WTC11 (cell line): ENCODE results near the gene MKS1. TPM values are rescaled to one million over a fixed set of nuclear protein-coding genes. Genes with fewer than 3 reads are reported as not detected.

Experiments
- ATAC-seq: fragments of 200-7000 bp; cut with Tn5 transposase; 2 replicates; pipeline ENCODE4 v1.10.0; 2021; ENCODE audit warnings: mild to moderate bottlenecking, moderate library complexity
- CTCF ChIA-PET: fragments of 300-600 bp; sonication (Branson Sonifier 250); formaldehyde crosslinking; loops from one replicate; lab custom pipeline; 2021; ENCODE audit warnings: antibody characterized with exemption; lab: Charles Lee
- POLR2A ChIA-PET: fragments of 350-600 bp; sonication (Branson Sonifier 250); formaldehyde crosslinking; loops from one replicate; lab custom pipeline; 2021; ENCODE audit warnings: antibody characterized with exemption; lab: Charles Lee
- DNase-seq: peaks from one replicate; pipeline ENCODE4 v3.0.0; 2021; ENCODE audit warnings: low spot score
- H3K27ac Mint-ChIP-seq: 2 replicates; pipeline ENCODE4 v1.8.0; 2021; ENCODE audit warnings: mixed read lengths
- H3K27me3 Mint-ChIP-seq: 2 replicates; pipeline ENCODE4 v1.8.0; 2021; ENCODE audit warnings: low read depth, mild to moderate bottlenecking, moderate library complexity, mixed read lengths
- H3K36me3 Mint-ChIP-seq: 2 replicates; pipeline ENCODE4 v1.8.0; 2021; ENCODE audit warnings: mixed read lengths
- H3K4me1 Mint-ChIP-seq: 2 replicates; pipeline ENCODE4 v1.8.0; 2022; ENCODE audit warnings: mixed read lengths
- H3K4me3 Mint-ChIP-seq: 2 replicates; pipeline ENCODE4 v1.8.0; 2021; ENCODE audit warnings: mild to moderate bottlenecking, moderate library complexity, mixed read lengths
- H3K9me3 Mint-ChIP-seq: 2 replicates; pipeline ENCODE4 v1.8.0; 2021; ENCODE audit warnings: mixed read lengths
- ATF1 ChIP-seq: sonication (generic); formaldehyde crosslinking; IDR thresholded peaks from 2 replicates; pipeline ENCODE4 v1.8.1; 2023; ENCODE audit warnings: mild to moderate bottlenecking, moderate library complexity, missing genetic modification reagents
- ATF2 ChIP-seq: sonication (generic); formaldehyde crosslinking; IDR thresholded peaks from 2 replicates; pipeline ENCODE4 v1.8.1; 2022; ENCODE audit warnings: low read depth, missing genetic modification reagents, borderline replicate concordance
- ATF6 ChIP-seq: sonication (generic); formaldehyde crosslinking; IDR thresholded peaks from 2 replicates; pipeline ENCODE4 v1.8.1; 2023; ENCODE audit warnings: mild to moderate bottlenecking, missing genetic modification reagents
- CDX4 ChIP-seq: fragments of 250-450 bp; sonication (Bioruptor Pico); IDR thresholded peaks from 2 replicates; pipeline ENCODE4 v1.9.0; 2021; ENCODE audit warnings: moderate library complexity, mild to moderate bottlenecking, inconsistent platforms, borderline replicate concordance
- CREB1 ChIP-seq: sonication (generic); formaldehyde crosslinking; IDR thresholded peaks from 2 replicates; pipeline ENCODE4 v1.8.0; 2023; ENCODE audit warnings: mild to moderate bottlenecking, missing genetic modification reagents
- ESRRA ChIP-seq: sonication (generic); formaldehyde crosslinking; IDR thresholded peaks from 2 replicates; pipeline ENCODE4 v1.8.1; 2022; ENCODE audit warnings: mild to moderate bottlenecking, missing genetic modification reagents, borderline replicate concordance
- FOXJ3 ChIP-seq: sonication (generic); formaldehyde crosslinking; IDR thresholded peaks from 2 replicates; pipeline ENCODE4 v1.9.0; 2021; ENCODE audit warnings: missing genetic modification reagents, mild to moderate bottlenecking, borderline replicate concordance
- GRHL2 ChIP-seq: fragments of 250-450 bp; sonication (Bioruptor Pico); IDR thresholded peaks from 2 replicates; pipeline ENCODE4 v1.8.0; 2022; ENCODE audit warnings: mild to moderate bottlenecking, moderate library complexity; ENCODE audit not compliant: insufficient replicate concordance, severe bottlenecking
- GTF2I ChIP-seq: fragments of 250-450 bp; sonication (Bioruptor Pico); conservative IDR thresholded peaks from 2 replicates; pipeline ENCODE4 v1.4.0; 2021; ENCODE audit warnings: mild to moderate bottlenecking
- HMGXB4 ChIP-seq: sonication (generic); formaldehyde crosslinking; IDR thresholded peaks from 2 replicates; pipeline ENCODE4 v1.8.1; 2023; ENCODE audit warnings: mild to moderate bottlenecking, moderate library complexity, missing genetic modification reagents
- IRF2 ChIP-seq: sonication (generic); formaldehyde crosslinking; IDR thresholded peaks from 2 replicates; pipeline ENCODE4 v1.8.0; 2022; ENCODE audit warnings: low read depth, missing genetic modification reagents, borderline replicate concordance
- MLX ChIP-seq: sonication (generic); formaldehyde crosslinking; IDR thresholded peaks from 2 replicates; pipeline ENCODE4 v1.8.1; 2023; ENCODE audit warnings: mild to moderate bottlenecking, missing genetic modification reagents, moderate library complexity
- MYBL2 ChIP-seq: sonication (generic); formaldehyde crosslinking; IDR thresholded peaks from 2 replicates; pipeline ENCODE4 v1.8.1; 2023; ENCODE audit warnings: mild to moderate bottlenecking, moderate library complexity, missing genetic modification reagents
- NFYB ChIP-seq: sonication (generic); formaldehyde crosslinking; conservative IDR thresholded peaks from 2 replicates; pipeline ENCODE4 v1.8.0; 2022; ENCODE audit warnings: low read depth, missing genetic modification reagents
- PRDM15 ChIP-seq: sonication (generic); formaldehyde crosslinking; IDR thresholded peaks from 2 replicates; pipeline ENCODE4 v1.8.0; 2022; ENCODE audit warnings: missing genetic modification reagents
- PRRX2 ChIP-seq: fragments of 250-450 bp; sonication (Bioruptor Pico); IDR thresholded peaks from 2 replicates; pipeline ENCODE4 v1.8.0; 2021; ENCODE audit warnings: mild to moderate bottlenecking
- RORB ChIP-seq: fragments of 250-450 bp; sonication (Bioruptor Pico); IDR thresholded peaks from 2 replicates; pipeline ENCODE4 v1.9.0; 2021; ENCODE audit warnings: mild to moderate bottlenecking
- SMAD3 ChIP-seq: sonication (generic); formaldehyde crosslinking; IDR thresholded peaks from 2 replicates; pipeline ENCODE4 v1.8.0; 2022; ENCODE audit warnings: missing genetic modification reagents, mild to moderate bottlenecking, borderline replicate concordance
- SP1 ChIP-seq: sonication (generic); formaldehyde crosslinking; conservative IDR thresholded peaks from 2 replicates; pipeline ENCODE4 v1.8.1; 2022; ENCODE audit warnings: missing genetic modification reagents
- TCF7 ChIP-seq: sonication (generic); formaldehyde crosslinking; IDR thresholded peaks from 2 replicates; pipeline ENCODE4 v1.8.0; 2022; ENCODE audit warnings: mild to moderate bottlenecking, low read depth, missing genetic modification reagents, moderate library complexity
- TEAD4 ChIP-seq: sonication (generic); formaldehyde crosslinking; IDR thresholded peaks from 2 replicates; pipeline ENCODE4 v1.8.0; 2022; ENCODE audit warnings: mild to moderate bottlenecking, missing genetic modification reagents
- TP53 ChIP-seq: sonication (generic); formaldehyde crosslinking; IDR thresholded peaks from 2 replicates; pipeline ENCODE4 v1.8.1; 2023; ENCODE audit warnings: mild to moderate bottlenecking, missing genetic modification reagents
- USF1 ChIP-seq: sonication (generic); formaldehyde crosslinking; IDR thresholded peaks from 2 replicates; pipeline ENCODE4 v1.8.0; 2022; ENCODE audit warnings: mild to moderate bottlenecking, missing genetic modification reagents
- ZNF219 ChIP-seq: sonication (generic); formaldehyde crosslinking; IDR thresholded peaks from 2 replicates; pipeline ENCODE4 v1.8.0; 2023; ENCODE audit warnings: missing genetic modification reagents, mild to moderate bottlenecking, borderline replicate concordance
- ZNF317 ChIP-seq: sonication (generic); formaldehyde crosslinking; IDR thresholded peaks from 2 replicates; pipeline ENCODE4 v1.8.1; 2023; ENCODE audit warnings: low read depth, mild to moderate bottlenecking, moderate library complexity, missing genetic modification reagents, borderline replicate concordance
- ZNF416 ChIP-seq: fragments of 250-450 bp; sonication (Bioruptor Pico); IDR thresholded peaks from 2 replicates; pipeline ENCODE4 v1.9.0; 2021; ENCODE audit warnings: mild to moderate bottlenecking, inconsistent platforms
- total RNA-seq: library from RNA; stranded (reverse); gene quantifications from 3 replicates; pipeline ENCODE4 v1.2.3, GENCODE V29; 2021

Gene MKS1
- total RNA-seq, 1 experiment from 2014 or later, result 24.2 TPM

DNA sequence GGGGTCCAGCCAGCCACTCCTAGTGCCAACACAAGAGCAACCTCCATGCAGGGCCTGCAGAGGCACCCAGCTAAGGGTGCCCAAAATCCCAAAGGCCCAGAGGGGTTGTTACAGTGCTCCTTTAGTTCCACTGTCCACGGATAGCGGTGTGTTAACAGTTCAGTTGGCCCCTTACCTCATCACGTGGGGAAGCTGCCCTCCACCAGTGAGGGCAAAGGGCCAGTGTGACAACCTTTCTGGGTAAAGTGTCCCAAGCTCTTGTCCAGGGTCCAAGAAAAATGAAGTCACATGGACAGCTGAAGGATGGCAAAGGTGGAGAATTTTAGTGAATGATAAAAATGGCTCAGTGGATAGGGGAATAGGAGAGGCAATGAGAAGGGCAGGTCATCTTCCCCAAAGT is 8.7 kb upstream of the MKS1 start:
- Mint-ChIP-seq H3K36me3 (no peaks in the 10 kb centered on the region), H3K27me3 (peaks cover 68% of the 10 kb centered on the region)
- ATAC-seq (no peak), DNase-seq (no peak)
- TF ChIP-seq SMAD3 (CRISPR knock-in tag) (no peak), CREB1 (CRISPR knock-in tag) (no peak), RORB (CRISPR knock-in tag) (no peak), MYBL2 (CRISPR knock-in tag) (no peak), GTF2I (CRISPR knock-in tag) (no peak), ZNF317 (no peak), TEAD4 (no peak), PRRX2 (CRISPR knock-in tag) (no peak), PRDM15 (CRISPR knock-in tag) (no peak), SP1 (no peak), NFYB (no peak)
- TF ChIP-seq, all 79 proteins: peak for 0
- Mint-ChIP-seq H3K4me3 (no peak overlapping the region), H3K27ac (no peak overlapping the region), H3K4me1 (peaks cover 11% of the 10 kb centered on the region), H3K9me3 (no peaks in the 10 kb centered on the region)
- POLR2A ChIA-PET, result no interaction called here
- CTCF ChIA-PET, result interaction anchor here (1.3 to 3.7 kb wide), 3 partner anchors 8 to 28 kb away, joined by 7 to 20 read pairs (median 10); partner anchors contain the start of gene MKS1

DNA sequence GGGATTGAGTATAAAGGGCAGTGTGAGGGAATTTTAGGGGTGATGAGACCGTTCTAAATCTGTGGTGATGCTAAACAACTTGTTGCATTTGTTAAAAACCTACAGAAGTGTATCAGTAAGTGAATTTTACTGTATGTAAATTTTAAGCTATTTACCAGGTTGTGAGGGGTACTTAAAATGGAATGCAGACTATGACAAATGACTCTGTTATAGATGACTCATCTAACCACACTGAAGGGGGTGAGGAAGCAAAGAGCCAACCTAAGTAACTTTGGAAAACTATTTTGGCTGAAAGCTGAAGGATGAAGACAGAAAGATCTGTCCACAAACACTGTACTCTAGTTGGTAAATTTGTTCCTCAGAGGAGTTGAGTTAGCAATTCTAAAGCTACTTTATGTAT is 5.3 kb upstream of the MKS1 start:
- Mint-ChIP-seq H3K27ac (no peak overlapping the region), H3K4me3 (no peak overlapping the region)
- ATAC-seq, result no peak
- TF ChIP-seq ZNF219 (CRISPR knock-in tag), result no peak
- no peak for TF ChIP-seq IRF2 (CRISPR knock-in tag)
- TF ChIP-seq CDX4, result no peak
- TF ChIP-seq ESRRA (CRISPR knock-in tag), result no peak
- TF ChIP-seq PRRX2 (CRISPR knock-in tag), result no peak
- TF ChIP-seq TP53 (CRISPR knock-in tag), result no peak
- no peak for TF ChIP-seq ZNF416 (CRISPR knock-in tag)
- no peak for TF ChIP-seq FOXJ3 (CRISPR knock-in tag)
- no peak for TF ChIP-seq ATF1 (CRISPR knock-in tag)
- no peak for TF ChIP-seq ATF6 (CRISPR knock-in tag)
- no peak for TF ChIP-seq TCF7 (CRISPR knock-in tag)
- TF ChIP-seq MLX (CRISPR knock-in tag), result no peak
- TF ChIP-seq TEAD4, result no peak
- no peak for TF ChIP-seq HMGXB4
- TF ChIP-seq USF1 (CRISPR knock-in tag), result no peak
- no peak for TF ChIP-seq GRHL2
- TF ChIP-seq ATF2 (CRISPR knock-in tag), result no peak

More for the DNA sequence above, 5.3 kb upstream of the MKS1 start:
- Mint-ChIP-seq H3K4me1 (peaks cover 17% of the 10 kb centered on the region), H3K36me3 (no peaks in the 10 kb centered on the region), H3K9me3 (no peaks in the 10 kb centered on the region), H3K27me3 (peaks cover 68% of the 10 kb centered on the region)
- CTCF ChIA-PET, result interaction anchor here (1.7 to 1.8 kb wide), 2 partner anchors 9 to 25 kb away, joined by 3 to 6 read pairs; no protein-coding TSS in a partner anchor
- no peak for DNase-seq
- POLR2A ChIA-PET, result interaction anchor here (0.6 kb wide), 1 partner anchor 1716 kb away, joined by 5 read pairs; no protein-coding TSS in a partner anchor
